Effector memory CD4-positive, alpha-beta T cell (primary cell): ENCODE results near the gene TIPIN.
"Not testable (repeated sequence)": the region's sequence is repeated elsewhere in the genome, so short reads cannot be mapped to it uniquely, and the experiment has no call there.

ENCODE experiments used
- DNase-seq, 3 donors: peaks; one replicate each; pipeline ENCODE4 v3.0.0-alpha.2; 2020
- H3K27ac ChIP-seq: 2 replicates; pipeline ENCODE4 v1.7.0; 2013; ENCODE audit warnings: mild to moderate bottlenecking, low read length, moderate library complexity; ENCODE audit not compliant: insufficient read depth, poor library complexity, severe bottlenecking
- H3K27me3 ChIP-seq: replicated peaks from 2 replicates; pipeline ENCODE4 v1.7.0; 2013; ENCODE audit warnings: mild to moderate bottlenecking, low read length; ENCODE audit not compliant: insufficient read depth, control insufficient read depth, poor library complexity, severe bottlenecking
- H3K36me3 ChIP-seq: 2 replicates; pipeline ENCODE4 v1.7.0; 2013; ENCODE audit warnings: mild to moderate bottlenecking, low read length, moderate library complexity; ENCODE audit not compliant: control insufficient read depth, insufficient read depth
- H3K4me1 ChIP-seq: 2 replicates; pipeline ENCODE4 v1.7.0; 2013; ENCODE audit warnings: low read length, mild to moderate bottlenecking; ENCODE audit not compliant: control insufficient read depth, insufficient read depth, poor library complexity, severe bottlenecking
- H3K4me3 ChIP-seq: 2 replicates; pipeline ENCODE4 v1.7.0; 2013; ENCODE audit warnings: low read length, low read depth, mild to moderate bottlenecking; ENCODE audit not compliant: insufficient read depth, poor library complexity, severe bottlenecking
- H3K9me3 ChIP-seq: 2 replicates; pipeline ENCODE4 v1.7.0; 2013; ENCODE audit warnings: mild to moderate bottlenecking, low read length, moderate library complexity; ENCODE audit not compliant: control insufficient read depth

The TIPIN gene

GRCh38 chr15:66356077-66356358 lies 467 bp downstream of the TIPIN start:
- H3K36me3 ChIP-seq: no peaks in the 10 kb centered on the region
- no peaks in the 10 kb centered on the region for H3K27me3 ChIP-seq
- H3K4me1 ChIP-seq: peaks cover 6% of the 10 kb centered on the region
- H3K27ac ChIP-seq: peak overlapping the region; percentile 55
- DNase-seq: no peak
- no peaks in the 10 kb centered on the region for H3K9me3 ChIP-seq
- peak overlapping the region; percentile 56 for H3K4me3 ChIP-seq

- not testable (repeated sequence) for DNase-seq, H3K27ac ChIP-seq, H3K36me3 ChIP-seq, H3K4me3 ChIP-seq, H3K4me1 ChIP-seq, H3K27me3 ChIP-seq, H3K9me3 ChIP-seq
These were observed 8.0 kb downstream of the TIPIN start for GRCh38 chr15:66348530-66348929.

- H3K4me1 ChIP-seq: no peaks in the 10 kb centered on the region
- no peak for DNase-seq
- H3K36me3 ChIP-seq: peaks cover 59% of the 10 kb centered on the region
- no peaks in the 10 kb centered on the region for H3K9me3 ChIP-seq
- H3K27me3 ChIP-seq: no peaks in the 10 kb centered on the region
- H3K27ac ChIP-seq: no peak overlapping the region
- no peak overlapping the region for H3K4me3 ChIP-seq
These were observed 27.7 kb downstream of the TIPIN start for GRCh38 chr15:66328771-66329170.

GRCh38 chr15:66327736-66328135 lies 28.7 kb downstream of the TIPIN start:
- Histone ChIP-seq H3K9me3 (no peaks in the 10 kb centered on the region), H3K36me3 (peaks cover 64% of the 10 kb centered on the region), H3K4me1 (no peaks in the 10 kb centered on the region), H3K4me3 (no peak overlapping the region), H3K27me3 (no peaks in the 10 kb centered on the region), H3K27ac (no peak overlapping the region)
- no peak for DNase-seq

GRCh38 chr15:66326051-66326450 lies 30.4 kb downstream of the TIPIN start:
- Histone ChIP-seq H3K4me1 (no peaks in the 10 kb centered on the region), H3K36me3 (peaks cover 68% of the 10 kb centered on the region), H3K27me3 (no peaks in the 10 kb centered on the region), H3K27ac (no peak overlapping the region), H3K9me3 (no peaks in the 10 kb centered on the region), H3K4me3 (no peak overlapping the region)
- no peak for DNase-seq

GRCh38 chr15:66323312-66323928 lies 33.1 kb downstream of the TIPIN start:
- H3K4me3 ChIP-seq: no peak overlapping the region
- H3K36me3 ChIP-seq: peaks cover 66% of the 10 kb centered on the region
- no peak for DNase-seq
- no peaks in the 10 kb centered on the region for H3K4me1 ChIP-seq
- H3K9me3 ChIP-seq: no peaks in the 10 kb centered on the region
- no peaks in the 10 kb centered on the region for H3K27me3 ChIP-seq
- H3K27ac ChIP-seq: no peak overlapping the region

- no peaks in the 10 kb centered on the region for H3K9me3 ChIP-seq
- DNase-seq: no peak
- no peaks in the 10 kb centered on the region for H3K4me1 ChIP-seq
- H3K4me3 ChIP-seq: no peak overlapping the region
- no peak overlapping the region for H3K27ac ChIP-seq
- H3K27me3 ChIP-seq: no peaks in the 10 kb centered on the region
- peaks cover 49% of the 10 kb centered on the region for H3K36me3 ChIP-seq
These were observed 44.3 kb downstream of the TIPIN start for GRCh38 chr15:66312144-66312543.

GRCh38 chr15:66310786-66311185 lies 45.7 kb downstream of the TIPIN start:
- Histone ChIP-seq H3K27me3 (no peaks in the 10 kb centered on the region), H3K4me1 (no peaks in the 10 kb centered on the region), H3K9me3 (no peaks in the 10 kb centered on the region), H3K36me3 (peaks cover 42% of the 10 kb centered on the region), H3K4me3 (no peak overlapping the region), H3K27ac (no peak overlapping the region)
- no peak for DNase-seq

- Histone ChIP-seq H3K27me3 (no peaks in the 10 kb centered on the region), H3K4me1 (no peaks in the 10 kb centered on the region), H3K36me3 (peaks cover 36% of the 10 kb centered on the region), H3K4me3 (no peak overlapping the region), H3K9me3 (no peaks in the 10 kb centered on the region), H3K27ac (no peak overlapping the region)
- no peak for DNase-seq
These were observed 46.7 kb downstream of the TIPIN start for GRCh38 chr15:66309828-66310227.

GRCh38 chr15:66308531-66308930 lies 48.0 kb downstream of the TIPIN start:
- DNase-seq: no peak
- Histone ChIP-seq H3K4me3 (no peak overlapping the region), H3K27ac (no peak overlapping the region), H3K9me3 (no peaks in the 10 kb centered on the region), H3K27me3 (no peaks in the 10 kb centered on the region), H3K4me1 (no peaks in the 10 kb centered on the region), H3K36me3 (peaks cover 27% of the 10 kb centered on the region)

- no peak for DNase-seq
- H3K27me3 ChIP-seq: no peaks in the 10 kb centered on the region
- no peak overlapping the region for H3K4me3 ChIP-seq
- no peak overlapping the region for H3K27ac ChIP-seq
- H3K36me3 ChIP-seq: peaks cover 27% of the 10 kb centered on the region
- no peaks in the 10 kb centered on the region for H3K4me1 ChIP-seq
- H3K9me3 ChIP-seq: no peaks in the 10 kb centered on the region
These were observed 50.1 kb downstream of the TIPIN start for GRCh38 chr15:66306381-66306780.
